ENCODE measurements around the gene GAB1.

The GAB1 gene

DNA sequence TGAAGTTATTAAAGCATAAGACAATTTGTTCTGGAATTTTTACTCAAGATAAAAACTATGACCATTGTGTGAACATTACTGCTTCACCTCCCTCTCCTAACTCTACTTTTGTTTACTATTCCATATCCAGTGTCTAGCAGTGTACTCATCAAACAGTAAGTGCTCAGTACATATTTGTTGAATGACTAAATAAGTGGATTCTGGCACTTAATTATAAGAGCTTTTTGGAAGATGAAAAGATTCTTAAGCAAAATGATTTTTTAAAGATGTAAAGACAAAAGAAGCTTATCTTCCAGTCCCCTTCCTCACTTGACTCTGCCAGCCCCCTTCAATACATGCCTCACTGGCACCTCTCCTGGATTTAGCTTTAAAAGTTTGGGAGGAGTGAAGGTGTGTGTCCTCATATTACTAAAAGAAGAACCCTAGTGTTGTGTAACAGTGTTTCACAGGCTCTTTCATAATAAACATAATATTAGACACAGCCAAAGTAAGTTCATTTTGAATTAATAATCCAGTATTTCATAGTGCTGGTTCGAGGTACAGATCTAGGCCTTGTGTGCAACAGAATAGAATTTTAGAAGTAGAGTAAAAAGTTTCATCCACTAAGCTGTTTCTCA, 53.0 kb downstream of the GAB1 start:
- DNase-seq (ENCODE audit: low read depth) = no peak

GRCh38 chr4:143390764-143391163, 54.1 kb downstream of the GAB1 start:
- no peak for DNase-seq (ENCODE audit: low read depth)

GRCh38 chr4:143391261-143391660, 54.6 kb downstream of the GAB1 start:
- no peak for DNase-seq (ENCODE audit: low read depth)

- no peak for DNase-seq (ENCODE audit: low read depth)
Observed at GRCh38 chr4:143391895-143392294, 55.2 kb downstream of the GAB1 start.

DNA sequence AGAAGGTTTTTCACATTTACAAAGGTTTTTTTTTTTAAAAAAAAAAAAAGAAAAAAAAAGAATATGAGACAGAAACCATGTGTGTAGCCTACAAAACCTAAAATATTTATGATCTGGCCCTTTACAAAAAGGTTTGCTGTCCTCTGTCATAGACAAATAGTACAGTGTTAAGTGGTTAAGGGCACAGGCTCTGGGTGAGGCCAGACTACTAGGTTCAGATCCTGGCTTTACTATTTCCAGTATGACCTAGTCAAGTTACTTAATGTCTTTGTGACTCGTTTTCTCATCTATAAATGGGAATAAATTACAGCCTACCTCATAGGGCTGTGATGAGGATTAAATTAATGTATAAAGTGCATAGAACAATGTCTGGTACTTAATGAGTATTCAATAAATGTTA, 56.5 kb downstream of the GAB1 start:
- no peak for DNase-seq (ENCODE audit: low read depth)

DNA sequence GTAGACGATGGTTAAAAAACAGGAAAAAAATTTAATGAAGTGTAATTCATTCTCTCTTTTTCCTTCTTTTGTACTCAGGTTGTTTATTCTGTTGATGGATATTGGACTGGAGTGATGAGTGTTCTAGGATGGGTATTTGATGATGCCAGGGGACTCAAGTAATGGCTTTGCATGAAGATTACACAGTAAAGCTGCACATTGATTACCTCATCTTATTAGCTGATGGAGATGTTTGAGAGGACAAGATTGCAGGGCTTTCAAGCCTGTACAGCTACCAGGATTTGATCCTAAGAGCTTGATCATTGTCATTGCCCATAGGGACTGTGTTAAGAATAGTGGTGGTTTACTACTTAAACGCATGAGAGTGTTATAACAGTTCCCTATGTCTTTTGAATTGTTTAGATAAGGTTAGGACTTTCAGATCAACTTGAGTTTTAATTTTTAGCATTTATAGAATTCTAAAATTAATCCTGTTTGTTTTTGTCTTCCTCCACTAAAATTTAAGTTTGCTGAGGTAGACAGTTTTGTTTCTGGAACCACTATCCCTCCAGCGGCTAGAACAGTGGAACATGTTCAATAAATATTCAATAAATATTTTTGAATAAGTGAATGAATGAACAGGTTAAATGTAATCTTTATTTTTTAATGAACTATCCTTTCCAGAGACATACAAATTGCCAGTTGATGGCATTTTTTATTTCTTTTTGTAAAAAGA, 58.2 kb downstream of the GAB1 start:
- DNase-seq (ENCODE audit: low read depth) = no peak

- DNase-seq (ENCODE audit: low read depth) = no peak
Observed at GRCh38 chr4:143396695-143397094, 60.0 kb downstream of the GAB1 start.

GRCh38 chr4:143397335-143397734, 60.7 kb downstream of the GAB1 start:
- DNase-seq (ENCODE audit: low read depth) = no peak

DNA sequence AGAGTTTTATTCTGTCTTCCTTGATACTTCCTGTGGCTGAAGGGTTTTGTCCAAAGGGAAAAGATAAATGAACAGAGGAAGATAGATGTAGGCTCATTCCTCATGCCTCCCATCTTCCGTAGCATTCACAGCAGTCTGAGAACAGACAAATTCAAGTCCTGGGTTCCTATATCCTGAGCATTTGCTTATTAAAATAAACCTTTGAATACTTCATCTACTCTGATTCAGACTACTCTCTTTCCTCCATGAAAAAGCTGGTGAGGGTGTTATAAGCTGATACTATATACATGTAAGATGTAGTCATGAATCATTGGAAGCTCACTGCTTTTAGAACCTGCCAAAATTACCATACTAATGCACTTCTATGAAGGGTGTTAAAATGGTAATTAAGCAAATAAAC, 61.2 kb downstream of the GAB1 start:
- no peak for DNase-seq (ENCODE audit: low read depth)

DNA sequence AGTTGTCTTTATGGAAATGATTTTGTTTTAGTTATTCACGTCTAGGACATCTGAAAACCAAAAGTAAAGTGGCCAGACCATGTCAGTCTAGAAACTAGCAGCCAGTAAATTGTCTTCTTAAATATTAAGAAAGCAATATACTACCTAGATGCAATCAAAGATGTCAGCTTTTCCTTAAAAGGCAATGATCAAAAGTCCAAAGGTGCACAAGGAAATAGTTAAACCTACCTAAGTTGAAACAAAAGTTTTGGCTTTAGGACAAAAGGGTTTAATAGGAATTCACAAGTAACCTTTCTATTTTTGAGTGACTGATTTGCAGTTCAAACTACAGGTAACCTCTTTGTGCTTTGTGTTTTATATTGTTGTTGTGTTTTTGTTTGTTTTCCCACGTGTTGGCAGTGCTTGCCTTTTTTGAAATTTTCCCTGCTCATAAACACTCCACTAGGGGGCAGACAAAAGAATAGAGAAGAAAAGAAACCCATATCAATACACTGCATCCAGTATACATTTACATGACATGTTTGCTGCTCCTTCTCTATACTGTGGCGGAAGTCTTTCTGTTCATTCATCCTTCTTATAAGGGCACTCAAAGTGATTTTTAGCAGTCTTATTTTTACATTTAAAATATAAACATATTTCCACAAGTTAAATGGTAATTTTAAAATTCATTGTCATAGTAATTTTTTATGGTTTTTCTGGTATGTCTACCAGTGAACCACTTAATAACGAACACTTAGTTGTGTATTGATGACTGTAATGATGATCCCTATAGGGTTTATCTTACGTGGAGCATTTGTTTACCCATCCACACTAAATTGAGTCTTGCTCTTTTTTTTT, 62.7 kb downstream of the GAB1 start:
- DNase-seq (ENCODE audit: low read depth) = no peak

DNA sequence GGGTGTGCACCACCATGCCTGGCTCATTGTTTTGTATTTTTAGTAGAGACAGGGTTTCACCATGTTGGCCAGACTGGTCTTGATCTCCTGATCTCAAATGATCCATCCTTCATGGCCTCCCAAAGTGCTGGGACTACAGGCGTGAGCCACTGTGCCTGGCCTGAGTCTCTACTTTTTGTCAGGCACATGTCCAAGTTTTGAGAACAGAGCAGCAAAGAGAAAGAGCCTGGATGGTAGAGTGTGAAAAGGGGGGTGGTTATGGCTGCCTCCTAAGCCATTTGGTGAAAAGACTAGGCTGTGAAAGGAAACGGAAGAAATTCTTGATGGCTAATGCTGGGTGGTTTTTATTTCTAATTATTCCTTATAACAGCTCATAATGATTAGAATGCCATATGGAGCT, 63.4 kb downstream of the GAB1 start:
- no peak for DNase-seq (ENCODE audit: low read depth)

DNA sequence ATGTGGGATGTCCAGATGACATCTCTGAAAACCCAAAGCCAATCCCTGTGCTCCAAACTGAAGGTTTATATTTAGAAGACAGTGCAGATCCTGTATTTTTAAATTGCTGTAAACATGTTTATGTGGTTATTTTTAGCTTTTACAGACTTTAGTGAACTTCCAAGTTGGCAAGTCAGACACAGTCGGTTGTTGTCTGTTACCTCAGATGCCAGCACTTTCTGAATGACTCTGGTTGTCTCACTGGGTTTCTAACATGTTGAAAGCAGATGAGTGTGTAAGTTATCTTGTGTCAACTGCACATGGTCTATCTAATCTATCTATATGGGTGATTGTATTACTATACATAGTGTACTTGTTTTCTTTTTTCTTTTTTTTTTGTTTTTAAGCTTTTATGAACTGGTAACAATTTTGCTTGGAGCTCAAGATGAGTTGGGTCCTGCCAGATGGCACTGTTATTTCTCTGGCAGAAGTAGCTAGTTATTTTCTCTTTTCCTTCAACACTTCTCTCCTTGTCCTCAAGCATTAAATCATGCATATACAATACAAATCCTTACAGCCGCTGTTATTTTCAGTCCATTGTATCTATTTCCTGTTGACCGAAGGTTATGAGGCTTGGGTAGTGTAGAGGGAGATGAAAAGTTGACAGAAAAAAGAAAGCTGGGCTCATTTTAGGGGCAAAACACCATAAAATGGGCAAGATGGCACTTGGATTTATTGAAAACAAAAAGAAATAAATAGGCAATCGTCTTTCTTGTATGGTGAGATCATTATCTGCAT, 66.3 kb downstream of the GAB1 start:
- no peak for DNase-seq (ENCODE audit: low read depth)

GRCh38 chr4:143403553-143403820, 66.8 kb downstream of the GAB1 start:
- no peak for DNase-seq (ENCODE audit: low read depth)

DNA sequence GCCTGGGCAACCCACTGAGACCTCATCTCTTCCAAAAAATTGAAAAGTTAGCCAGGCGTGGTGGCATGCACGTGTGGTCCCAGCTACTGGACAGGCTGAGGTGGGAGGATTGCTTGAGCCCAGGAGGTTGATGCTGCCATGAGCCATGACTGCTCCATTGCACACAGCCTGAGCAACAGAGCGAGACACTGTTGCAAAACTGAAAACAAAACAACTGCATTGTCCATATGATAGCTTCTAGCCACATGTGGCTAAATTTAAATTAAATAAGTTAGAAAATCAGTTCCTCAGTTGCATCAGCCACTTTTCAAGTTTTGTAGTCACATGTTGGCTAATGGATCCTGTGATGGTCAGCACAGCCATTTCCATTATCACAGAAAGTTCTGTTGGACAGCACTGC, 67.9 kb downstream of the GAB1 start:
- DNase-seq (ENCODE audit: low read depth) = no peak

GRCh38 chr4:143405075-143405730, 68.5 kb downstream of the GAB1 start:
- DNase-seq (ENCODE audit: low read depth) = no peak

DNA sequence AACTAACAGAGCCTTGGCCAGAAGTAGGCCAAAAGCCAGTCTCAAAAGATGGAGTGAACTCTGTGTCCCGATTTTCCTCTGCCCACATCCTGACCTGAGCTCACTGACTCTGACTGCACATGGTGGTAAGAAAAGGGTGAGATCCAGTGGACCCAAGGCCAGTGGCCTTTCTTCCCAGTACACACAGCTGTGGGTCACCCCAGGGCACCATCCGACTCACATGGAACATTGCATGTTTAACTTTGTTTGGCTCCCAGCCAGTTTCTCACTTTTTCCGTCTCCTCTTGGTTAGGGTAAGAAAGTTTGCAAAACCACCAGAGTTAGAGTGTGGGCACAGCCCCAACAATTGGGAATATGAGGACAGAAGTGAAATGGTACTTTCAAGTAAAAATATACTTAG, 69.8 kb downstream of the GAB1 start:
- DNase-seq (ENCODE audit: low read depth) = no peak

GRCh38 chr4:143407474-143407873, 70.8 kb downstream of the GAB1 start:
- no peak for DNase-seq (ENCODE audit: low read depth)

GRCh38 chr4:143407888-143408287, 71.2 kb downstream of the GAB1 start:
- DNase-seq (ENCODE audit: low read depth) = no peak

DNA sequence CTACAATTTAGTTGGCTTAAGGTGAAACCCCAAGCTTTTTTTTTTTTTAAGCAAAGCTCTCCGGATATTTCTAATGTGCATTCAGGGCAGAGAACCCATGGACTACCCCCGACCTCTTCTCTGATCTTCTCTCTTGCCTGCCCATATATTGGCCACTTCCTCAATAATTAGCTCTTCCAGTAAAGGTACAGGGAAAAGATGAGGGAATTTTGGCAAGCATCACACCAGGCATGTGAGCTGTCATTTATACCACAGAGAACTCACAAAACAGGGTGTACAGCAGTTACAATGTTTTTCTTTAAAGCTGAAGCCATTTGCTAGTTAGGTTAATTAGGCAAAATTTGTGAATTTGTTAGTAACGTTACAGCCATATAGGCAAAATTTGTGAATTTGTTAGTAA, 73.3 kb downstream of the GAB1 start:
- DNase-seq (ENCODE audit: low read depth) = no peak

- peak; percentile 26 for DNase-seq (ENCODE audit: low read depth)
Observed at GRCh38 chr4:143411527-143412419, 75.1 kb downstream of the GAB1 start.

DNA sequence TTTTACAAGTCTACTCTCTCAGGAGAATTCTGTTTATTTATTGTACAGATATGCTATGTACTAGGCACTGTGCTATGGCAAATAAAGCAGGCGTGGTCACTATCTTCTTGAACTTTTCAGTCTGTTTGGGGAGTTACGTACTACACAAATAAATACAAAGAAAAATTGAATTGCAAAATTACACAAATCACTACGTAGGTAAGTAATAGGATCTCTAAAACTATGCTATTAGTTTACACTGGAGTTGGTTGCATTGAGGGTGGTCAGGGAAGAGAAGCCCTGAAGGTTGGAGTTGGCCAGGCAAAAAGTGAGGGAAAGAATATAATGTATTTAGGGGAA, 75.7 kb downstream of the GAB1 start:
- no peak for DNase-seq (ENCODE audit: low read depth)

Data from GM04504 (cell line).